ENCODE data around the gene PTGFRN.

DNA sequence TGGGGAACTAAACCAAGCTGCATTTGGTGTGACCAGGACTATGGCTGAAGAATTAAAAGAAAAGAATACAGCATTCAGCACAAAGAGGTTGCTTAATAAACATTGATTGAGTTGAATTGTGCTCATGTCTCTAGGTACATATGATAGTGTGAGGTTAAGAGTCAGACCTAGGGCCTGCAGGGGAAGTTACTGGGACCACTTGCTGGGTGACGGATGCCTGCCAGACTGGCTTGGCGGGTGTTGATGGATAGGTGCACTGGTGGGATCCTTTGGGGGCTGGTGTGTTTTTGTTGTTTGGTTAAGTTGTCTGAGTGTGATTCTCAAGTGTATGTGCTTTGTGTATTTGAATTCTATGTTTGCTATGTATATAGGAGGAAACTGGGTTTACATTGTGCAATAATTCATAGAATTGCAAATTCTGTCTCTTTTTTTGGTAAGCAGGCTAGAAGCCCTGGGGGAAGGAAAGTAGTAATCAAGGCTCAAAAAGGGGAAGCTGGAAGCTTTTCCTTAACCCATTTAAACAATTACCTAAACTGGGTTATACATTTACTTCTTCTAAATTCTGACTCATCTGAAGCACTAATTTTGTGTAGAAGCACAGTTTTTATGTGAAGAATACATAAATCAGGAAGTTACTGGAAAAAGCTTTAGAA lies 93.6 kb downstream of the PTGFRN start:
- TF ChIP-seq EZH2phosphoT487 (IDR thresholded peaks at IDR 0.05; ENCODE audit: borderline replicate concordance) (no peak), EZH2 (IDR thresholded peaks at IDR 0.05) (no peak), SP1 (IDR thresholded peaks at IDR 0.05; ENCODE audit: low read depth) (no peak), SIN3A (IDR thresholded peaks at IDR 0.05; ENCODE audit: low read depth) (no peak), POLR2AphosphoS5 (IDR thresholded peaks at IDR 0.05; ENCODE audit: low read depth, low read length) (no peak), YY1 (IDR thresholded peaks at IDR 0.05; ENCODE audit: extremely low read depth, insufficient replicate concordance, low read depth, low read length) (no peak), TCF7L2 (IDR thresholded peaks at IDR 0.05; ENCODE audit: borderline replicate concordance, extremely low read depth, insufficient read depth, insufficient read length) (no peak)
- TF ChIP-seq, protein P1, sequence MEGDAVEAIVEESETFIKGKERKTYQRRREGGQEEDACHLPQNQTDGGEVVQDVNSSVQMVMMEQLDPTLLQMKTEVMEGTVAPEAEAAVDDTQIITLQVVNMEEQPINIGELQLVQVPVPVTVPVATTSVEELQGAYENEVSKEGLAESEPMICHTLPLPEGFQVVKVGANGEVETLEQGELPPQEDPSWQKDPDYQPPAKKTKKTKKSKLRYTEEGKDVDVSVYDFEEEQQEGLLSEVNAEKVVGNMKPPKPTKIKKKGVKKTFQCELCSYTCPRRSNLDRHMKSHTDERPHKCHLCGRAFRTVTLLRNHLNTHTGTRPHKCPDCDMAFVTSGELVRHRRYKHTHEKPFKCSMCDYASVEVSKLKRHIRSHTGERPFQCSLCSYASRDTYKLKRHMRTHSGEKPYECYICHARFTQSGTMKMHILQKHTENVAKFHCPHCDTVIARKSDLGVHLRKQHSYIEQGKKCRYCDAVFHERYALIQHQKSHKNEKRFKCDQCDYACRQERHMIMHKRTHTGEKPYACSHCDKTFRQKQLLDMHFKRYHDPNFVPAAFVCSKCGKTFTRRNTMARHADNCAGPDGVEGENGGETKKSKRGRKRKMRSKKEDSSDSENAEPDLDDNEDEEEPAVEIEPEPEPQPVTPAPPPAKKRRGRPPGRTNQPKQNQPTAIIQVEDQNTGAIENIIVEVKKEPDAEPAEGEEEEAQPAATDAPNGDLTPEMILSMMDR (IDR thresholded peaks at IDR 0.05 in 2 of 3, conservative IDR thresholded peaks at IDR 0.05 in 1 of 3; ENCODE audit: borderline replicate concordance in 1 of 3, insufficient read depth in 1 of 3, low read depth in 2 of 3, low read length in 2 of 3): no peak
- TF ChIP-seq, protein P2, sequence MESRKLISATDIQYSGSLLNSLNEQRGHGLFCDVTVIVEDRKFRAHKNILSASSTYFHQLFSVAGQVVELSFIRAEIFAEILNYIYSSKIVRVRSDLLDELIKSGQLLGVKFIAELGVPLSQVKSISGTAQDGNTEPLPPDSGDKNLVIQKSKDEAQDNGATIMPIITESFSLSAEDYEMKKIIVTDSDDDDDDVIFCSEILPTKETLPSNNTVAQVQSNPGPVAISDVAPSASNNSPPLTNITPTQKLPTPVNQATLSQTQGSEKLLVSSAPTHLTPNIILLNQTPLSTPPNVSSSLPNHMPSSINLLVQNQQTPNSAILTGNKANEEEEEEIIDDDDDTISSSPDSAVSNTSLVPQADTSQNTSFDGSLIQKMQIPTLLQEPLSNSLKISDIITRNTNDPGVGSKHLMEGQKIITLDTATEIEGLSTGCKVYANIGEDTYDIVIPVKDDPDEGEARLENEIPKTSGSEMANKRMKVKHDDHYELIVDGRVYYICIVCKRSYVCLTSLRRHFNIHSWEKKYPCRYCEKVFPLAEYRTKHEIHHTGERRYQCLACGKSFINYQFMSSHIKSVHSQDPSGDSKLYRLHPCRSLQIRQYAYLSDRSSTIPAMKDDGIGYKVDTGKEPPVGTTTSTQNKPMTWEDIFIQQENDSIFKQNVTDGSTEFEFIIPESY (IDR thresholded peaks at IDR 0.05; ENCODE audit: extremely low read depth, insufficient replicate concordance, low read length): no peak

Data from HCT116 (cell line).